Measurements from ENCODE around the gene FARS2. TPM values are rescaled to one million over a fixed set of nuclear protein-coding genes. Genes with fewer than 3 reads are reported as not detected.
A peak's percentile ranks its signal among the peaks of the same experiment; 100 is the strongest.

The FARS2 gene
- total and polyA plus RNA-seq, 9 of the 15 experiments (the other 6 are each of a cell fraction or from before 2014, with no cell fraction given) = 16.5 to 62.2 (median 27.0) TPM

GRCh38 chr6:5511954-5512353 lies 250.6 kb downstream of the FARS2 start (continued):
- TF ChIP-seq RCOR1 (IDR thresholded peaks at IDR 0.05; ENCODE audit: borderline replicate concordance in 1 of 2, low read depth in 2 of 2, low read length in 2 of 2) = peak in 1 of 2 experiments; percentile 79; a peak in 2 of 4 replicates
- no peak for TF ChIP-seq ZFP1 (CRISPR knock-in tag; IDR thresholded peaks at IDR 0.05)
- TF ChIP-seq TSHZ1 (CRISPR knock-in tag; IDR thresholded peaks at IDR 0.05) = no peak
- TF ChIP-seq ETV5 (CRISPR knock-in tag; IDR thresholded peaks at IDR 0.05; ENCODE audit: low read depth) = no peak
- TF ChIP-seq SMARCA5 (IDR thresholded peaks at IDR 0.05) = no peak
- no peak for TF ChIP-seq E2F6 (IDR thresholded peaks at IDR 0.05; ENCODE audit: borderline replicate concordance in 1 of 2, extremely low read depth in 1 of 2, insufficient read depth in 1 of 2, insufficient read length in 1 of 2, low read depth in 1 of 2, low read length in 1 of 2, poor library complexity in 1 of 2, severe bottlenecking in 1 of 2)
- no peak for TF ChIP-seq ZFX (CRISPR knock-in tag; IDR thresholded peaks at IDR 0.05)
- TF ChIP-seq SMARCA4 (IDR thresholded peaks at IDR 0.05) = peak; percentile 39; the same call in 1 of the 2 replicates
- peak; percentile 71 for TF ChIP-seq ZNF766 (CRISPR knock-in tag; conservative IDR thresholded peaks at IDR 0.05)
- TF ChIP-seq NFE2 (IDR thresholded peaks at IDR 0.05; ENCODE audit: low read depth) = peak; percentile 76
- TF ChIP-seq RAD51 (IDR thresholded peaks at IDR 0.05; ENCODE audit: borderline replicate concordance, low read depth) = no peak
- TF ChIP-seq CCNT2 (IDR thresholded peaks at IDR 0.05; ENCODE audit: borderline replicate concordance, extremely low read depth, insufficient read length, low read depth, low read length) = no peak
- peak; percentile 11; the same call in 1 of the 2 replicates for TF ChIP-seq BACH1 (tag; IDR thresholded peaks at IDR 0.05)
- no peak for TF ChIP-seq RNF2 (IDR thresholded peaks at IDR 0.05)
- TF ChIP-seq ZNF586 (CRISPR knock-in tag; conservative IDR thresholded peaks at IDR 0.05) = no peak
- no peak for TF ChIP-seq ZNF277 (CRISPR knock-in tag; IDR thresholded peaks at IDR 0.05; ENCODE audit: borderline replicate concordance)
- TF ChIP-seq NCOA2 (IDR thresholded peaks at IDR 0.05; ENCODE audit: partially characterized antibody in 2 of 2) = no peak
- no peak for TF ChIP-seq NONO (IDR thresholded peaks at IDR 0.05; ENCODE audit: low read depth in 2 of 2, low read length in 1 of 2)
- 0 out of 2 replicates have a peak, but pooled peaks have one; percentile 33 for TF ChIP-seq FOSL1 (tag; conservative IDR thresholded peaks at IDR 0.05)
- no peak for TF ChIP-seq ZNF830 (CRISPR knock-in tag; IDR thresholded peaks at IDR 0.05)
- TF ChIP-seq MAFF (IDR thresholded peaks at IDR 0.05; ENCODE audit: low read length) = peak; percentile 41; the same call in 1 of the 2 replicates
- no peak for TF ChIP-seq POLR2A (conservative IDR thresholded peaks at IDR 0.05)
- no peak for TF ChIP-seq SNIP1 (IDR thresholded peaks at IDR 0.05; ENCODE audit: low read depth)
- no peak for TF ChIP-seq ZNF140 (CRISPR knock-in tag; IDR thresholded peaks at IDR 0.05)
- no peak for TF ChIP-seq ELF2 (CRISPR knock-in tag; IDR thresholded peaks at IDR 0.05)
- no peak for TF ChIP-seq MTA2 (IDR thresholded peaks at IDR 0.05; ENCODE audit: low read depth)
- no peak for TF ChIP-seq BCL6 (CRISPR knock-in tag; IDR thresholded peaks at IDR 0.05)
